K562 (cell line): Measurements from ENCODE around the gene HMGA1. TPM values are rescaled to one million over a fixed set of nuclear protein-coding genes. Genes with fewer than 3 reads are reported as not detected.

Source experiments
- CBX1 ChIP-seq: sonication (generic); IDR thresholded peaks from 2 replicates; pipeline ENCODE4 v1.6.1; 2016; ENCODE audit warnings: antibody characterized with exemption, low read depth, mild to moderate bottlenecking
- CHD4 ChIP-seq: fragments of 200-600 bp; sonication (generic); IDR thresholded peaks from 3 replicates; pipeline ENCODE4 v1.6.1; 2012; ENCODE audit warnings: low read depth, mild to moderate bottlenecking, mixed read lengths, low read length, inconsistent platforms; ENCODE audit not compliant: insufficient read depth, insufficient replicate concordance, poor library complexity, severe bottlenecking
- NONO ChIP-seq, 2 experiments: fragments of 200-400 bp in 1 of 2; fragments of 450-650 bp in 1 of 2; formaldehyde crosslinking in 1 of 2; IDR thresholded peaks; 2 replicates each; pipeline ENCODE4 v1.6.1; 2017; ENCODE audit warnings: low read depth in 2 of 2, mild to moderate bottlenecking in 2 of 2, moderate library complexity in 2 of 2, low read length in 1 of 2
- PHF20 ChIP-seq: fragments of 450-650 bp; IDR thresholded peaks from 2 replicates; pipeline ENCODE4 v1.6.1; 2018; ENCODE audit not compliant: partially characterized antibody
- RBM14 ChIP-seq: fragments of 200-400 bp; formaldehyde crosslinking; IDR thresholded peaks from 2 replicates; pipeline ENCODE4 v1.6.1; 2018; ENCODE audit warnings: low read depth, mild to moderate bottlenecking, low read length, moderate library complexity, borderline replicate concordance; ENCODE audit not compliant: insufficient read depth
- XRCC4 ChIP-seq: IDR thresholded peaks from one replicate; pipeline ENCODE4 v1.6.1; 2011; ENCODE audit not compliant: insufficient read depth, insufficient read length; ENCODE audit errors: extremely low read depth
- ZC3H8 ChIP-seq: fragments of 450-650 bp; IDR thresholded peaks from 2 replicates; pipeline ENCODE4 v1.6.1; 2017
- ZFP30 ChIP-seq: fragments of 250-450 bp; sonication (Bioruptor Pico); IDR thresholded peaks from 2 replicates; pipeline ENCODE4 v1.8.0; 2022; ENCODE audit warnings: moderate library complexity, mild to moderate bottlenecking, inconsistent platforms, borderline replicate concordance
- ZNF24 ChIP-seq: fragments of 450-650 bp; IDR thresholded peaks from 2 replicates; pipeline ENCODE4 v1.6.1; 2016
- ZNF263 ChIP-seq: sonication (generic); formaldehyde crosslinking; IDR thresholded peaks from 2 replicates; pipeline ENCODE4 v1.8.0; 2022; ENCODE audit warnings: mild to moderate bottlenecking, missing genetic modification reagents, borderline replicate concordance
- ZNF347 ChIP-seq: fragments of 450-650 bp; formaldehyde crosslinking; IDR thresholded peaks from 2 replicates; pipeline ENCODE4 v1.4.0; 2020; ENCODE audit warnings: low read depth, mild to moderate bottlenecking, moderate library complexity
- ZNF561 ChIP-seq: fragments of 450-650 bp; formaldehyde crosslinking; conservative IDR thresholded peaks from 2 replicates; pipeline ENCODE4 v1.4.0; 2020; ENCODE audit warnings: mild to moderate bottlenecking, moderate library complexity
- polyA plus RNA-seq, 8 experiments: library from polyadenylated mRNA; depleted of rRNA in 4 of 8; stranded (reverse) in 5 of 8; unstranded in 3 of 8; fragments of >200 nt; fragmentation: Nextera tagmentation in 2 of 8; fragmentation: Illumina TruSeq in 1 of 8; extraction: Ambion mirVana in 2 of 8; extraction: Trizol in 1 of 8; gene quantifications; 2 replicates each; pipeline versions ENCODE4 v1.2.1 to v1.2.3, GENCODE V29; 2011 to 2014; ENCODE audit warnings: inconsistent platforms in 1 of 8, missing spikeins in 1 of 8
- total RNA-seq, 7 experiments: library from RNA; depleted of rRNA in 6 of 7; stranded (reverse); fragments of >200 nt in 6 of 7; fragmentation: Illumina TruSeq in 2 of 7; extraction: Trizol in 2 of 7; gene quantifications; 2 replicates each; pipeline versions ENCODE4 v1.2.1 to v1.2.3, GENCODE V29; 2011 to 2021; ENCODE audit warnings: low replicate concordance in 1 of 7
- TF ChIP-seq, protein P1 (sequence below), 2 experiments: fragments of 450-650 bp; formaldehyde crosslinking in 1 of 2; IDR thresholded peaks; 2 replicates each; pipeline versions ENCODE4 v1.4.0 to v1.6.1; 2014 to 2020; ENCODE audit warnings: mild to moderate bottlenecking in 2 of 2, borderline replicate concordance in 1 of 2, low read depth in 1 of 2
- TF ChIP-seq, protein P2 (sequence below): sonication (generic); formaldehyde crosslinking; IDR thresholded peaks from 2 replicates; pipeline ENCODE4 v1.8.1; 2022; ENCODE audit warnings: missing genetic modification reagents

HMGA1 gene
- total and polyA plus RNA-seq, 9 of the 15 experiments (the other 6 are each of a cell fraction or from before 2014, with no cell fraction given) = 27.8 to 1,947 (median 594) TPM

DNA sequence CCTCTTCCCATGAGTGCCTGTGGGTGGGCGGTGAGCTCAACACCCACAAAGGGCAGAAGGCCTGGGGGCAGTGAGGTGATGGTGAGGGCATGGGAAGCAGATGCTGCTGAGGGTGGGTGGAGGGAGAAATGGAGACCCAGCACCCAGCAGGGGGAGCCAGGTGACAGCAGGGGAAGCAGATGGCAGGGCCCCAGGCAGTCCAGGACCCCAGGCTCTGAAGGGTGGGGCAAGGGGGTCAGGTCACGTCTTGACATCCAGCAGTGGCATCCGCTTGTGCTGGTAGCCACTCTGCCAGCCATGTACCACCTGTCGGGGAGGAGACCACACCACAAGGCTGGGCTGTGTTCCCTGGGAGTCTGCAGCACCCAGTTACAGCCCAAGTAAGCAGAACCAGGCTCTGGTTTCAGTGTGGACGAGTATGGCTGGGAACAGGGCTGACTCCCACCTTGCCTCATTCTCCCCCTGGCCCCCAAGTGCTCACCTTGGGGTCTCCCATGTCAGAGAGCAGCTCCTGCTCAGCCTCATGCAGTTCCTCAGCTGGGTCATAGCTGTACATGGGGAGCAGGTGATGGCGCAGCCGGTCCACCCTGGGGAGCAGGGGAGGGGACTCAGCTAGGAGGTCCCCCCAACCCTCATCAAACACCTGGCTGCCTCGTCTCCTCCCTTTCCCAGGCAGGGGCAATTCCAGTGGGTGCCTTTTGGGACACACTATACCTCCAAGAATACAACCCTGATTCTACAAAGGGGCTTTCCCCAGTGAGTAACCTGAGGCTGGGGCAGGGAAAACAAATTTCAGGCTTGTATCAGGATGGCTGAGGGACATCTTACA, 10.1 kb downstream of the HMGA1 start (continued):
- TF ChIP-seq ZC3H8 (0 out of 2 replicates have a peak, but pooled peaks have one; percentile 28), CHD4 (no peak), ZNF347 (no peak), ZFP30 (CRISPR knock-in tag) (no peak), XRCC4 (no peak), ZNF24 (no peak), PHF20 (no peak), NONO (IDR thresholded peaks at IDR 0.05; ENCODE audit: low read depth in 2 of 2, low read length in 1 of 2) (0 out of 4 replicates have a peak, but pooled peaks of 1 of the 2 experiments have one; percentile 29), ZNF561 (CRISPR knock-in tag) (no peak), ZNF263 (CRISPR knock-in tag) (no peak), CBX1 (peak; percentile 64; the same call in 1 of the 2 replicates), RBM14 (no peak)
- TF ChIP-seq, protein P1, sequence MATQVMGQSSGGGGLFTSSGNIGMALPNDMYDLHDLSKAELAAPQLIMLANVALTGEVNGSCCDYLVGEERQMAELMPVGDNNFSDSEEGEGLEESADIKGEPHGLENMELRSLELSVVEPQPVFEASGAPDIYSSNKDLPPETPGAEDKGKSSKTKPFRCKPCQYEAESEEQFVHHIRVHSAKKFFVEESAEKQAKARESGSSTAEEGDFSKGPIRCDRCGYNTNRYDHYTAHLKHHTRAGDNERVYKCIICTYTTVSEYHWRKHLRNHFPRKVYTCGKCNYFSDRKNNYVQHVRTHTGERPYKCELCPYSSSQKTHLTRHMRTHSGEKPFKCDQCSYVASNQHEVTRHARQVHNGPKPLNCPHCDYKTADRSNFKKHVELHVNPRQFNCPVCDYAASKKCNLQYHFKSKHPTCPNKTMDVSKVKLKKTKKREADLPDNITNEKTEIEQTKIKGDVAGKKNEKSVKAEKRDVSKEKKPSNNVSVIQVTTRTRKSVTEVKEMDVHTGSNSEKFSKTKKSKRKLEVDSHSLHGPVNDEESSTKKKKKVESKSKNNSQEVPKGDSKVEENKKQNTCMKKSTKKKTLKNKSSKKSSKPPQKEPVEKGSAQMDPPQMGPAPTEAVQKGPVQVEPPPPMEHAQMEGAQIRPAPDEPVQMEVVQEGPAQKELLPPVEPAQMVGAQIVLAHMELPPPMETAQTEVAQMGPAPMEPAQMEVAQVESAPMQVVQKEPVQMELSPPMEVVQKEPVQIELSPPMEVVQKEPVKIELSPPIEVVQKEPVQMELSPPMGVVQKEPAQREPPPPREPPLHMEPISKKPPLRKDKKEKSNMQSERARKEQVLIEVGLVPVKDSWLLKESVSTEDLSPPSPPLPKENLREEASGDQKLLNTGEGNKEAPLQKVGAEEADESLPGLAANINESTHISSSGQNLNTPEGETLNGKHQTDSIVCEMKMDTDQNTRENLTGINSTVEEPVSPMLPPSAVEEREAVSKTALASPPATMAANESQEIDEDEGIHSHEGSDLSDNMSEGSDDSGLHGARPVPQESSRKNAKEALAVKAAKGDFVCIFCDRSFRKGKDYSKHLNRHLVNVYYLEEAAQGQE (IDR thresholded peaks at IDR 0.05; ENCODE audit: borderline replicate concordance) = peak; percentile 48
- TF ChIP-seq, protein P1 (CRISPR knock-in tag; IDR thresholded peaks at IDR 0.05; ENCODE audit: low read depth) = no peak
- TF ChIP-seq, protein P2, sequence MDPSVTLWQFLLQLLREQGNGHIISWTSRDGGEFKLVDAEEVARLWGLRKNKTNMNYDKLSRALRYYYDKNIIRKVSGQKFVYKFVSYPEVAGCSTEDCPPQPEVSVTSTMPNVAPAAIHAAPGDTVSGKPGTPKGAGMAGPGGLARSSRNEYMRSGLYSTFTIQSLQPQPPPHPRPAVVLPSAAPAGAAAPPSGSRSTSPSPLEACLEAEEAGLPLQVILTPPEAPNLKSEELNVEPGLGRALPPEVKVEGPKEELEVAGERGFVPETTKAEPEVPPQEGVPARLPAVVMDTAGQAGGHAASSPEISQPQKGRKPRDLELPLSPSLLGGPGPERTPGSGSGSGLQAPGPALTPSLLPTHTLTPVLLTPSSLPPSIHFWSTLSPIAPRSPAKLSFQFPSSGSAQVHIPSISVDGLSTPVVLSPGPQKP = no peak
